ENCODE measurements around the gene TRIM38. TPM values are rescaled to one million over a fixed set of nuclear protein-coding genes. Genes with fewer than 3 reads are reported as not detected.

TRIM38 gene
- total and polyA plus RNA-seq, 2 donors (not counting 3 experiments of a cell fraction or from before 2014, with no cell fraction given): 5.1 to 13.2 TPM

DNA sequence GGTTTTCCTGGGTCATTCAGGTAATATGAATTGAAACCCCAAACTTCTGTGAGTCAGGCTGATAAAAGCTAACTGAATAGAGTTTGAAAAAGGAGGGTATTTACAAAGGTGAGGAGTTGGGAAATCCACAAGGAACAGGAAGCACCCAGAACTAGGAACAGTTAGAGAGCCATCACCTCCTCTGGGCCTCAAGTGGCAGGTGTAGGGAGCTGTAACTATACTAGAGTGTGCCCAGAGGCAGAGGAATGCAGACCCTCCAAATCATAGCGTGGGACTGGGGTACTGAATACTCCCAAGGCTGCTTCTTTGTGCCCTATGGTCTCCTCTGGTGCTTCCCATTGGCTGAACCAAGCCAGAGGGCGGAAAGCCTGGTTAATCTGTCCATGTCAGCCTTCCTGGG is 18.3 kb downstream of the TRIM38 start:
- no peaks in the 10 kb centered on the region for H3K27me3 ChIP-seq (ENCODE audit: control insufficient read depth in 2 of 2, insufficient read depth in 2 of 2, low read length in 2 of 2)
- H3K4me2 ChIP-seq (ENCODE audit: insufficient read depth, low read length): no peak overlapping the region
- ChIA-PET CTCF (interaction anchor here (1.4 kb wide), 1 partner anchor 11 kb away, joined by 7 read pairs; no protein-coding TSS in a partner anchor), POLR2A (no interaction called here)
- no peak for TF ChIP-seq GATA2 (IDR thresholded peaks at IDR 0.05; ENCODE audit: insufficient read depth, insufficient read length, low read depth, low read length)
- no peak for TF ChIP-seq JUN (IDR thresholded peaks at IDR 0.05; ENCODE audit: borderline replicate concordance, insufficient read depth, insufficient read length, low read depth)
- no peak for TF ChIP-seq POLR2A (IDR thresholded peaks at IDR 0.05; ENCODE audit: low read depth, low read length)
- no peak for TF ChIP-seq POLR2AphosphoS5 (IDR thresholded peaks at IDR 0.05; ENCODE audit: insufficient read depth, low read depth, low read length)
- TF ChIP-seq MYC (IDR thresholded peaks at IDR 0.05; ENCODE audit: low read depth, low read length): no peak
- TF ChIP-seq, protein P1, sequence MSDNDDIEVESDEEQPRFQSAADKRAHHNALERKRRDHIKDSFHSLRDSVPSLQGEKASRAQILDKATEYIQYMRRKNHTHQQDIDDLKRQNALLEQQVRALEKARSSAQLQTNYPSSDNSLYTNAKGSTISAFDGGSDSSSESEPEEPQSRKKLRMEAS (IDR thresholded peaks at IDR 0.05; ENCODE audit: insufficient read depth, insufficient read length): no peak
- no peak for TF ChIP-seq EZH2 (IDR thresholded peaks at IDR 0.05; ENCODE audit: borderline replicate concordance, low read depth, low read length, severe bottlenecking)
- no peak for TF ChIP-seq FOS (IDR thresholded peaks at IDR 0.05; ENCODE audit: borderline replicate concordance, insufficient read depth, low read length)
- TF ChIP-seq CTCF (IDR thresholded peaks at IDR 0.05; ENCODE audit: extremely low read depth in 1 of 2, insufficient read depth in 1 of 2, low read depth in 1 of 2, low read length in 2 of 2): no peak
- intact Hi-C loops (cut with micrococcal nuclease) (no loop called here), dilution Hi-C loops (cut with MboI; ENCODE audit: extremely low pct_ligation_motif_present, low sequenced_read_pairs) (no loop called here)
- H3K9me1 ChIP-seq (replicated peaks; ENCODE audit: control insufficient read depth, extremely low read depth, insufficient read depth, low read length): no peaks in the 10 kb centered on the region
- FAIRE-seq: no peak
- no peaks in the 10 kb centered on the region for H3K79me2 ChIP-seq (ENCODE audit: control insufficient read depth, insufficient read depth, low read length)
- no peak overlapping the region for H2AFZ ChIP-seq (ENCODE audit: low read depth, low read length)
- H4K20me1 ChIP-seq (replicated peaks; ENCODE audit: control insufficient read depth, extremely low read depth, insufficient read depth, low read length): no peaks in the 10 kb centered on the region
- H3K36me3 ChIP-seq (ENCODE audit: control insufficient read depth in 2 of 2, extremely low read depth in 1 of 2, insufficient read depth in 2 of 2, low read length in 2 of 2): peaks cover 32 to 33% of the 10 kb centered on the region in 2 experiments
- H3K4me1 ChIP-seq (ENCODE audit: control insufficient read depth, extremely low read depth, insufficient read depth, low read length): no peaks in the 10 kb centered on the region
- H3K9me3 ChIP-seq (replicated peaks; ENCODE audit: control insufficient read depth, insufficient read depth, low read length): no peaks in the 10 kb centered on the region
- BruUV-seq (replicated peaks): no TSS peak
- no peak for DNase-seq (ENCODE audit: low read depth, low spot score)
- no peak overlapping the region for H3K9ac ChIP-seq (replicated peaks; ENCODE audit: extremely low read depth, insufficient read depth, low read length)
- H3K27ac ChIP-seq (ENCODE audit: insufficient read depth, low read depth, low read length): no peak overlapping the region
- H3K4me3 ChIP-seq (replicated peaks in 1 of 3; ENCODE audit: insufficient read depth in 1 of 3, low read depth in 1 of 3, low read length in 3 of 3): no peak overlapping the region

Data from endothelial cell of umbilical vein (primary cell).